ENCODE results near the gene MBNL2. TPM values are rescaled to one million over a fixed set of nuclear protein-coding genes. Genes with fewer than 3 reads are reported as not detected.

Gene MBNL2, protein sequence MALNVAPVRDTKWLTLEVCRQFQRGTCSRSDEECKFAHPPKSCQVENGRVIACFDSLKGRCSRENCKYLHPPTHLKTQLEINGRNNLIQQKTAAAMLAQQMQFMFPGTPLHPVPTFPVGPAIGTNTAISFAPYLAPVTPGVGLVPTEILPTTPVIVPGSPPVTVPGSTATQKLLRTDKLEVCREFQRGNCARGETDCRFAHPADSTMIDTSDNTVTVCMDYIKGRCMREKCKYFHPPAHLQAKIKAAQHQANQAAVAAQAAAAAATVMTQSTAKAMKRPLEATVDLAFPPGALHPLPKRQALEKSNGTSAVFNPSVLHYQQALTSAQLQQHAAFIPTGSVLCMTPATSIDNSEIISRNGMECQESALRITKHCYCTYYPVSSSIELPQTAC
- total RNA-seq (100 to 1,000 TPM in 1 of 2 donors, 10 to 100 TPM in 1; 63.9 to 101 TPM), polyA plus RNA-seq (ENCODE audit: insufficient read length in 2 of 2) (10 to 100 TPM; 26.9 to 32.9 TPM)
- long read RNA-seq, donor 1, full-length matches to known transcripts: 2 of 2 reads
- long read RNA-seq, donor 1, partial matches to known transcripts: 0 of 2 reads
- long read RNA-seq, donor 1, other reads (novel, unspliced or antisense): 0 of 2 reads
- long read RNA-seq, donor 2: 0 reads
- long read RNA-seq, donor 3: 0 reads
- long read RNA-seq, donor 4, full-length matches to known transcripts: 4 of 35 reads
- long read RNA-seq, donor 4, partial matches to known transcripts: 31 of 35 reads
- long read RNA-seq, donor 4, other reads (novel, unspliced or antisense): 0 of 35 reads

DNA sequence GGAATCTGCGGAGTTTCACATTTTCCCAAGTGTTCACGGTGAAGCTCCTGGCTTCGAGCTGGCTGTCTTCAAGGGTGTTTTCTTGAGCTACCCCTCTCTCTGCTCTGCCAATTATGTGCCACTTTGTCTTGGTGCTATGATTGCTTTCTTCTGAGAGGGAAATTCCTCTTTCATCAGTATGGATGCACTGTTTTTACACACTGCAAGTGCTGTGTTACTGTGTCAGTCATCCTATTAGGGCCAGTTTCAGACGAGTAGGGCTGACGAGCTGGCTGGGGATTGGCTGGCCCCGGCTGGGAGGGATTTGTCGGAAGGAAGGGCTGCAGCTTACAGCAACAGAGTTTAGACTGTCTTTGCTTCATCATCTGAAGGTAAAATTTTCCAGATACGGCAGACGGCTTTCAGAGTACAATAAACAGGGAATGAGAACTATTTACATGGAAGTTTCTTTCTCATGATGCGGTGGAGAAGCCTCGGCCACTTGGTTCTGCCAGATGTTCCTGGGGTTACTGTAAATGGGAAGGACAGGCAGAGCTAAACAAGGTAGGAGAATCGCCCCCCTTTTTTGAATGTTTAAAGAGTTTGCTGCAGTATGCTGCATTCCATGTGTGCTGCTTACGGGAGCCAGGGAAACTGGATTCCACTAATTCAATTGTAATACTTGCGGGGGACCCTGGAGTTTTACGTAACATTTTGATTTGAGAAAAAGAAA, at the start of gene MBNL2:
TSS of gene MBNL2 (plus strand) at position 345 of the 712 bp plus-strand sequence. CDS start 53,903 bp downstream, outside the sequence.
- 1% methylated on average over 9 of the region's 15 CpGs for WGBS (ENCODE audit: insufficient coverage)
- Histone ChIP-seq H3K4me3 (ENCODE audit: low read depth, low read length) (peak within 1 kb of the TSS; percentile 82), H3K27ac (ENCODE audit: low read depth, low read length) (peak within 1 kb of the TSS; percentile 96)

DNA sequence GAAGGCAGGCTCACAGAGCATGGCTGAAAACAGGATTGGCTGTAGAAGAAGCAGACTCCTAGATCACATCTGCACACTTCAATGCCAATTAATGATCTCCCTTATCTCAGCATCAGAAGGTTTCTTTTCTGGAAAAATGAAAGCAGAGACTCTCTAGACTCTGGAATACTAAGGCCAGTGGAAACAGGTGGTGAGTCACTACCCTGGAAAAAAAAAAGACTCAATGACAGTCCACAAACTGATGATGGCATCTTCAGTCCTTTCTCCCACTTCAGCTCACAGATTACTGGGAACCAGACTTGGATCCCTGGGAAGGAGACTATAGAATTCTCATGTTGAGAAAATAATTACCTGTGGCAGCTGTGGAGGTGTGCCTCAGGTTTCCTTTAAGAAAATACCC, 47.5 kb upstream of the MBNL2 start:
- Histone ChIP-seq H3K27me3 (ENCODE audit: control insufficient read depth, insufficient read depth, low read length) (no peaks in the 10 kb centered on the region), H3K27ac (ENCODE audit: low read depth, low read length) (no peak overlapping the region), H3K4me3 (ENCODE audit: low read depth, low read length) (no peak overlapping the region), H3K36me3 (ENCODE audit: control insufficient read depth, insufficient read depth, low read length) (no peaks in the 10 kb centered on the region), H3K9me3 (ENCODE audit: control insufficient read depth, insufficient read depth, low read length) (no peaks in the 10 kb centered on the region), H3K4me1 (ENCODE audit: control insufficient read depth, insufficient read depth, low read length) (no peaks in the 10 kb centered on the region)
- DNase-seq (ENCODE audit: low read depth in 4 of 6, low spot score in 6 of 6): no peak

More for the DNA sequence above, at the start of gene MBNL2:
- peak; percentile 82 to 98 (median 88) for DNase-seq (ENCODE audit: low read depth in 4 of 6, low spot score in 6 of 6)
- Histone ChIP-seq H3K27me3 (ENCODE audit: control insufficient read depth, insufficient read depth, low read length) (no peaks in the 10 kb centered on the region), H3K9me3 (ENCODE audit: control insufficient read depth, insufficient read depth, low read length) (no peaks in the 10 kb centered on the region), H3K4me1 (ENCODE audit: control insufficient read depth, insufficient read depth, low read length) (peaks cover 14% of the 10 kb centered on the region), H3K36me3 (ENCODE audit: control insufficient read depth, insufficient read depth, low read length) (no peaks in the 10 kb centered on the region)

DNA sequence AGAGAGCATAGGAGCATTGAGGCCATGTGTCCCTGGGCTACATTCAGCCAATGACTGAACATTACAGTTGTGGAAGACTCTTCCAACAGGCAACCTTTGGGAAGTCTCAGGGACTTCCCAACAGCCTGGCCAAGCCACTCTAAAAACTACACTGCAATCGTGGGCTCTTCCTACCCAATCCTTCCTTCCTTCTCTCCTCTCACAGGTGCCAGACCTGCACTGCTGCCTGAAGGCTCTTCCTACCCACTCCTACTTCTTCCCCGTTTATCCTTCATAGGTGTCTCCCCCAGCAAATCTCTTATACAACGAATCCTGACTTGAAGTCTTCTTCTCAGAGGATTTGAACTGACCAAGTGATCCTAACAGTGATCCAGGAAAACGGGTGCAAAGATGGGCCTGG, 47.1 kb upstream of the MBNL2 start:
- Histone ChIP-seq H3K27me3 (ENCODE audit: control insufficient read depth, insufficient read depth, low read length) (no peaks in the 10 kb centered on the region), H3K4me1 (ENCODE audit: control insufficient read depth, insufficient read depth, low read length) (no peaks in the 10 kb centered on the region), H3K36me3 (ENCODE audit: control insufficient read depth, insufficient read depth, low read length) (no peaks in the 10 kb centered on the region), H3K9me3 (ENCODE audit: control insufficient read depth, insufficient read depth, low read length) (no peaks in the 10 kb centered on the region), H3K27ac (ENCODE audit: low read depth, low read length) (no peak overlapping the region), H3K4me3 (ENCODE audit: low read depth, low read length) (no peak overlapping the region)
- 92% methylated on average over 4 of the region's 4 CpGs for WGBS (ENCODE audit: insufficient coverage)
- DNase-seq (ENCODE audit: low read depth in 4 of 6, low spot score in 6 of 6): no peak

DNA sequence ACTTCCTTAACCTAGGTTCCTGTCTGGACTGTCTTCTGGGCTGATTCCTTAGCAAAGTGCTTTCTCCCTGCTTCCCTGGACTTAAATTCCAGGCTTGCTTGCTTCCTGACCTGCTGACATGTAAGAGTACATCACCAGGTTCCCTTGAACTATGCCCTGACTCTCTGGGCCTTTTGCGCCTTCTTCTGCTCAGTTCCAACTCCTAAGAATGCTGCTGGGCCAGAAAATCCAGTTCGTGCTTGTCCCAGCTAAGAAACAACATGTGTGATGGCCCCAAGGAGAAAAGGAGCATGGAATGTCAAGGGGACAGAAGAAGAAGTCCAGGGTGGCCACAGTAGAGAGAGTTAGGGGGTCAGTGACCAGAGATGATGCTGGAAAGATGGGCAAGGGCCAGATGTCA, 42.6 kb upstream of the MBNL2 start:
- no peaks in the 10 kb centered on the region for H3K27me3 ChIP-seq (ENCODE audit: control insufficient read depth, insufficient read depth, low read length)

DNA sequence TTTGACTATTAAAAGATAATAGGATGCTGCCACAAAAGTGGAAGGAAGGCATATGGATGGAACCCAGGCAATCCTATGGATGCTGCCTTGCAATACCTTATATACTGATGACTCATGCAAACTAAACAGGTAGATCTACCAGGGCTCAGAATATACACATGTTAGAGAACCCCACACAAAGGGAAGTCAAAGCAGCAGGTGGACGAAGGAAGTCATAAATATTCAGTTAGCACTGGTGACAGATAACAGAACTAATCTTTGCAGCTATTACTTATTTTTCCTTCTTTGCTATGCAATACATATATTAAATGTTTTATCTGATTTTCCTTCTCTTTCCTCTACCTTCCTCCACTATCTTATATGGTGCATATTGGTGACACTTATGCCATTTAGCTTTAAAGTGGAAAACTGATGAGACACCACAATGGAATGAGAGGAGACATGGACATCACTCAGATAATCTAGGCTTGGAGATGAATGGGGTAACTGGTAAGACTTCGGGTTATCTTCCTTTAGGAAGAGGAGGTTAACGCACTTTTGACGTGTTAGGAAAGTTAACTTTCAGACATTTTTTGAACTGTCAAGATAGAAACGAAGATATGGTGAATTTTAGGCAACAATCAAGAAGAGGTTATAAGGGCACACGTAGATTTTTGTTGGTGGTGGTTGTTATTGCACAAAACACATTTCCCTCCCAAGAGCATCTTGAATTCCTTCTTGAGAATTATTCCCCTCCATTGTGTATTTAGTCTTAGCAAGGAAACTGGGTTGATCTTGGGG, 39.8 kb upstream of the MBNL2 start:
- no peak overlapping the region for H3K27ac ChIP-seq (ENCODE audit: low read depth, low read length)
- H3K4me3 ChIP-seq (ENCODE audit: low read depth, low read length): no peak overlapping the region
- no peak for DNase-seq (ENCODE audit: low read depth in 4 of 6, low spot score in 6 of 6)
- no peaks in the 10 kb centered on the region for H3K9me3 ChIP-seq (ENCODE audit: control insufficient read depth, insufficient read depth, low read length)
- H3K4me1 ChIP-seq (ENCODE audit: control insufficient read depth, insufficient read depth, low read length): no peaks in the 10 kb centered on the region
- H3K36me3 ChIP-seq (ENCODE audit: control insufficient read depth, insufficient read depth, low read length): no peaks in the 10 kb centered on the region
- WGBS (ENCODE audit: insufficient coverage): 78% methylated on average over 1 of the region's 6 CpGs
- no peaks in the 10 kb centered on the region for H3K27me3 ChIP-seq (ENCODE audit: control insufficient read depth, insufficient read depth, low read length)

More for the DNA sequence above, 42.6 kb upstream of the MBNL2 start:
- 92% methylated on average over 2 of the region's 2 CpGs for WGBS (ENCODE audit: insufficient coverage)
- Histone ChIP-seq H3K9me3 (ENCODE audit: control insufficient read depth, insufficient read depth, low read length) (no peaks in the 10 kb centered on the region), H3K27ac (ENCODE audit: low read depth, low read length) (no peak overlapping the region), H3K4me1 (ENCODE audit: control insufficient read depth, insufficient read depth, low read length) (no peaks in the 10 kb centered on the region), H3K36me3 (ENCODE audit: control insufficient read depth, insufficient read depth, low read length) (no peaks in the 10 kb centered on the region), H3K4me3 (ENCODE audit: low read depth, low read length) (no peak overlapping the region)
- no peak for DNase-seq (ENCODE audit: low read depth in 4 of 6, low spot score in 6 of 6)

DNA sequence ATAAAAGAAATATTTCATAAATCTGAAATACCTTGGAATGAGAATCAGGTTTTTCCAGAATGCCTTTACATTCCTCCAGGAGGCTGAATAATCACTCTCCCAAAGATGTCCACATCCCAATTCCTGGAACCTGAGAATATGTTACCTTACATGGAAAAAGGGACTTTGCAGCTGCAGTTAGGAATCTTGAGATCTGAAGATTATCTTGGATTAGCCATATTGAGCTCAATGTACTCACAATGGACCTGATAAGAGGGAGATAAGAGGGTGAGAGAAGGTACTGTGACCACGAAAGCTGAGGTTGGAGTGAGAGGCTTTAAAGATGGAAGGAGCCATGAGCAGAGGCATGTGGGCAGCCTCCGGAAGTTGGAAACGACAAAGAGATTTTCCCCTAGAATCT, 36.8 kb upstream of the MBNL2 start:
- WGBS (ENCODE audit: insufficient coverage): 90% methylated on average over 3 of the region's 3 CpGs

DNA sequence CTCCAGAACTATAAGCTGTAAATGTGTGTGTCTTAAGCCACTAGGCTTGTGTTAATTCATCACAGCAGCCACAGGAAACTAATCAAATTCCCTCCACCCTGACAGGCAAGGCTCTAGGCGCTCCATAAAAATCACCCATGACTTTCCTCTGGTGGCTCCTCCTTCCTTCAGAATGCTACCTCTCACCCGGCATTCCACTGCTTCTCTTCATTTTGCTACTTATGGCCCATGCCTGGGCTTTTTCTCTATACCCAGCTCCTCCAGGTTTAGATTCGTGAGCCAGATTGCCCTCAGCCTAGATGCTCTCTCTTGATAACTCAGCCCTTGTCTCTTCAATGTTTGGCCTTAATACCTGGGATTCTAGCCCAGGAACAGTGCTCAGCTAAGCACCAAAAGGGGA, 36.4 kb upstream of the MBNL2 start:
- H3K4me3 ChIP-seq (ENCODE audit: low read depth, low read length): no peak overlapping the region
- H3K9me3 ChIP-seq (ENCODE audit: control insufficient read depth, insufficient read depth, low read length): no peaks in the 10 kb centered on the region
- DNase-seq (ENCODE audit: low read depth in 4 of 6, low spot score in 6 of 6): no peak
- H3K4me1 ChIP-seq (ENCODE audit: control insufficient read depth, insufficient read depth, low read length): no peaks in the 10 kb centered on the region
- H3K36me3 ChIP-seq (ENCODE audit: control insufficient read depth, insufficient read depth, low read length): no peaks in the 10 kb centered on the region
- H3K27ac ChIP-seq (ENCODE audit: low read depth, low read length): no peak overlapping the region
- no peaks in the 10 kb centered on the region for H3K27me3 ChIP-seq (ENCODE audit: control insufficient read depth, insufficient read depth, low read length)
- whole genome bisulfite sequencing (ENCODE audit: insufficient coverage): 100% methylated on average over 3 of the region's 3 CpGs

More for the DNA sequence above, 36.8 kb upstream of the MBNL2 start:
- Histone ChIP-seq H3K4me1 (ENCODE audit: control insufficient read depth, insufficient read depth, low read length) (no peaks in the 10 kb centered on the region), H3K27ac (ENCODE audit: low read depth, low read length) (no peak overlapping the region), H3K27me3 (ENCODE audit: control insufficient read depth, insufficient read depth, low read length) (no peaks in the 10 kb centered on the region), H3K9me3 (ENCODE audit: control insufficient read depth, insufficient read depth, low read length) (no peaks in the 10 kb centered on the region), H3K36me3 (ENCODE audit: control insufficient read depth, insufficient read depth, low read length) (no peaks in the 10 kb centered on the region), H3K4me3 (ENCODE audit: low read depth, low read length) (no peak overlapping the region)
- no peak for DNase-seq (ENCODE audit: low read depth in 4 of 6, low spot score in 6 of 6)

DNA sequence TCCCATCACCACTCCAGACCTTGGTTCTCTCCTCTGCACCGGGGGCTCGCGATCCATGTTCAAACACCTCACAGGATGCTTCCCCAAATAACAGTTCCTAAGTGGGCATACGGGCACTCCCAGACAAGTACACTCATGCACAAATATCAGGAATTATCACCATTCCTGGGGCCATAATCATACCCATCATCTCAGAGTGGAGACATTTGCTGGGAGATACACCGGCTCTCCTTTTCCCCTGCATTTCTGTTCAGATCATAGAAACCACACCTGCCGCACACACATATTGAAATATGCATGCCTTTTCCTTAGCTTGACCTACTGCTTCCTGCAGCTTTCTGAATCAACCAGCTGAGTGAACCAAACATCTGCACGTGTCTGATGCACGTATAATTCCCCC, 33.9 kb upstream of the MBNL2 start:
- no peaks in the 10 kb centered on the region for H3K9me3 ChIP-seq (ENCODE audit: control insufficient read depth, insufficient read depth, low read length)
- H3K4me1 ChIP-seq (ENCODE audit: control insufficient read depth, insufficient read depth, low read length): peaks cover 7% of the 10 kb centered on the region
- H3K4me3 ChIP-seq (ENCODE audit: low read depth, low read length): no peak overlapping the region
- H3K36me3 ChIP-seq (ENCODE audit: control insufficient read depth, insufficient read depth, low read length): no peaks in the 10 kb centered on the region
- no peak overlapping the region for H3K27ac ChIP-seq (ENCODE audit: low read depth, low read length)
- WGBS (ENCODE audit: insufficient coverage): 81% methylated on average over 8 of the region's 8 CpGs
- DNase-seq (ENCODE audit: low read depth in 4 of 6, low spot score in 6 of 6): peak in 1 of 6 donors; percentile 52
- no peaks in the 10 kb centered on the region for H3K27me3 ChIP-seq (ENCODE audit: control insufficient read depth, insufficient read depth, low read length)

DNA sequence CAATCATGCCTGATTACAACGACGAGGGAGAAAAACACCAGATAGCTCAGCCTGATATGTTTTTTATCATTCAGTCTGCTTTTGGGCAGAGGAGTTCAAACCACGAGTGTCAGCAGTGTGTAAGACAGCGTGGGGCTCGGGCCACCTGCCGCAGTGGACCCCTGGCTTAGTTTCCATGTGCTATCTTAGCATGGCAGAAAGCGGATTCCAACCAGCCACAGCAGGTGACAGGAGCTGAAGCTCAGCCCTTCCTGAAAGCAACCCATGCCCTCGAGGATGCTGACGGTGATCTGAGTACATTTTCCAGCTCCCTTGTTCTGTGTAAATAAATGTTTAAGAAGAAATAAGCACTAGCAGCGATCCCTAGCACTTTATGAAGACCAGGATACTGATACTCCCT, 32.2 kb upstream of the MBNL2 start:
- peaks cover 7% of the 10 kb centered on the region for H3K4me1 ChIP-seq (ENCODE audit: control insufficient read depth, insufficient read depth, low read length)
- DNase-seq (ENCODE audit: low read depth in 4 of 6, low spot score in 6 of 6): peak in 1 of 6 donors; percentile 24
- no peaks in the 10 kb centered on the region for H3K9me3 ChIP-seq (ENCODE audit: control insufficient read depth, insufficient read depth, low read length)
- no peak overlapping the region for H3K4me3 ChIP-seq (ENCODE audit: low read depth, low read length)
- H3K27ac ChIP-seq (ENCODE audit: low read depth, low read length): no peak overlapping the region
- no peaks in the 10 kb centered on the region for H3K27me3 ChIP-seq (ENCODE audit: control insufficient read depth, insufficient read depth, low read length)
- no peaks in the 10 kb centered on the region for H3K36me3 ChIP-seq (ENCODE audit: control insufficient read depth, insufficient read depth, low read length)
- whole genome bisulfite sequencing (ENCODE audit: insufficient coverage): 61% methylated on average over 8 of the region's 10 CpGs
